ENCODE data around the gene TMEM37.

The TMEM37 gene

GRCh38 chr2:119408221-119408619, 23.4 kb upstream of the TMEM37 start:
- H3K4me3 ChIP-seq (ENCODE audit: low read depth, low read length): no peak overlapping the region
- no peak for TF ChIP-seq CTCF (IDR thresholded peaks at IDR 0.05; ENCODE audit: low read depth, low read length)

DNA sequence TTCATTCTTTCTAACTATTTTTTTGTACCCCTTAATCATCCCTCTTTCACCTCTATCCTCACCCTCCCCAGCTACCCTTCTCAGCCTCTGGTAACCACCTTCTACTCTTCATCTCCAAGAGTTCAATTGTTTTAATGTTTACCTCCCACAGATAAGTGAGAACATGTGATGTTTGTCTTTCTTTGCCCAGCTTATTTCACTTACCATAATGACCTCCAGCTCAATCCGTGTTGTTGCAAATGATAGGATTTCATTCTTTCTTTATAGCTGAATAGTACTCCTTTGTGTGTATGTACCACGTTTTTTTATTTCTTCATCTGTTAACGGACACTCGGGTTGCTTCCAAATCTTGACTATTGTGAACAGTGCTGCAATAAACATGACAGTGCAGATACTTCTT, 22.1 kb upstream of the TMEM37 start:
- H3K4me3 ChIP-seq (ENCODE audit: low read depth, low read length): no peak overlapping the region
- TF ChIP-seq CTCF (IDR thresholded peaks at IDR 0.05; ENCODE audit: low read depth, low read length): no peak

GRCh38 chr2:119414894-119415293, 16.8 kb upstream of the TMEM37 start:
- TF ChIP-seq CTCF (IDR thresholded peaks at IDR 0.05; ENCODE audit: low read depth, low read length): no peak
- no peak overlapping the region for H3K4me3 ChIP-seq (ENCODE audit: low read depth, low read length)

- H3K4me3 ChIP-seq (ENCODE audit: low read depth, low read length): no peak overlapping the region
- no peak for TF ChIP-seq CTCF (IDR thresholded peaks at IDR 0.05; ENCODE audit: low read depth, low read length)
Observed at GRCh38 chr2:119415630-119416029, 16.0 kb upstream of the TMEM37 start.

- no peak for TF ChIP-seq CTCF (IDR thresholded peaks at IDR 0.05; ENCODE audit: low read depth, low read length)
- H3K4me3 ChIP-seq (ENCODE audit: low read depth, low read length): no peak overlapping the region
Observed at GRCh38 chr2:119416299-119416923, 15.2 kb upstream of the TMEM37 start.

- no peak overlapping the region for H3K4me3 ChIP-seq (ENCODE audit: low read depth, low read length)
- no peak for TF ChIP-seq CTCF (IDR thresholded peaks at IDR 0.05; ENCODE audit: low read depth, low read length)
Observed at GRCh38 chr2:119417908-119418307, 13.7 kb upstream of the TMEM37 start.

- TF ChIP-seq CTCF (IDR thresholded peaks at IDR 0.05; ENCODE audit: low read depth, low read length): no peak
- H3K4me3 ChIP-seq (ENCODE audit: low read depth, low read length): no peak overlapping the region
Observed at GRCh38 chr2:119419065-119419464, 12.6 kb upstream of the TMEM37 start.

Data from WI38 (cell line).